ENCODE measurements around the gene SPACA7. TPM values are rescaled to one million over a fixed set of nuclear protein-coding genes. Genes with fewer than 3 reads are reported as not detected.

The SPACA7 gene
- total RNA-seq = not detected
- long read RNA-seq = 0 reads

GRCh38 chr13:112376050-112376681, at the start of gene SPACA7:
SPACA7 (plus strand) TSS chr13:112376355; CDS start chr13:112376386, 31 bp downstream.
- DNase-seq (no peak), ATAC-seq (no peak)
- no peak within 1 kb of the TSS for H3K4me3 ChIP-seq
- TF ChIP-seq CTCF (IDR thresholded peaks at IDR 0.05) = no peak
- H3K36me3 ChIP-seq = no peaks in the 10 kb centered on the region
- no peak within 1 kb of the TSS for H3K27ac ChIP-seq
- H3K4me1 ChIP-seq = no peaks in the 10 kb centered on the region
- no peaks in the 10 kb centered on the region for H3K27me3 ChIP-seq (ENCODE audit: low read depth)
- no peaks in the 10 kb centered on the region for H3K9me3 ChIP-seq
- intact Hi-C loops (cut with DNase I) = no loop called here

- ATAC-seq (no peak), DNase-seq (no peak)
- Histone ChIP-seq H3K27ac (no peak overlapping the region), H3K36me3 (no peaks in the 10 kb centered on the region), H3K4me1 (no peaks in the 10 kb centered on the region), H3K27me3 (ENCODE audit: low read depth) (peaks cover 21% of the 10 kb centered on the region), H3K9me3 (no peaks in the 10 kb centered on the region), H3K4me3 (no peak overlapping the region)
- TF ChIP-seq CTCF (IDR thresholded peaks at IDR 0.05) = no peak
- intact Hi-C loops (cut with DNase I) = no loop called here
Observed at GRCh38 chr13:112326821-112327370, 49.3 kb upstream of the SPACA7 start.

GRCh38 chr13:112328936-112329335, 47.2 kb upstream of the SPACA7 start:
- no peak overlapping the region for H3K4me3 ChIP-seq
- no peaks in the 10 kb centered on the region for H3K36me3 ChIP-seq
- no peaks in the 10 kb centered on the region for H3K9me3 ChIP-seq
- peaks cover 41% of the 10 kb centered on the region for H3K27me3 ChIP-seq (ENCODE audit: low read depth)
- intact Hi-C loops (cut with DNase I) = no loop called here
- no peak for TF ChIP-seq CTCF (IDR thresholded peaks at IDR 0.05)
- ATAC-seq (no peak), DNase-seq (no peak)
- H3K4me1 ChIP-seq = no peaks in the 10 kb centered on the region
- H3K27ac ChIP-seq = no peak overlapping the region

- no peak for ATAC-seq
- no peak overlapping the region for H3K27ac ChIP-seq
- no peaks in the 10 kb centered on the region for H3K9me3 ChIP-seq
- no peaks in the 10 kb centered on the region for H3K4me1 ChIP-seq
- H3K27me3 ChIP-seq (ENCODE audit: low read depth) = peaks cover 44% of the 10 kb centered on the region
- TF ChIP-seq CTCF (IDR thresholded peaks at IDR 0.05) = no peak
- no peak overlapping the region for H3K4me3 ChIP-seq
- H3K36me3 ChIP-seq = no peaks in the 10 kb centered on the region
- DNase-seq = no peak
- intact Hi-C loops (cut with DNase I) = no loop called here
Observed at GRCh38 chr13:112329376-112329775, 46.8 kb upstream of the SPACA7 start.

- DNase-seq = no peak
- intact Hi-C loops (cut with DNase I) = no loop called here
- no peak overlapping the region for H3K4me3 ChIP-seq
- no peaks in the 10 kb centered on the region for H3K4me1 ChIP-seq
- no peaks in the 10 kb centered on the region for H3K36me3 ChIP-seq
- no peak for ATAC-seq
- TF ChIP-seq CTCF (IDR thresholded peaks at IDR 0.05) = no peak
- peaks cover 46% of the 10 kb centered on the region for H3K27me3 ChIP-seq (ENCODE audit: low read depth)
- H3K9me3 ChIP-seq = no peaks in the 10 kb centered on the region
- H3K27ac ChIP-seq = no peak overlapping the region
Observed at GRCh38 chr13:112330066-112330465, 46.1 kb upstream of the SPACA7 start.
